GM19455 (cell line): ENCODE measurements around the gene FCF1.

Experiments
- ATAC-seq: cut with Tn5 transposase; IDR thresholded peaks from one replicate; pipeline ENCODE4 v1.9.1; 2021; ENCODE audit not compliant: unreplicated experiment

Gene FCF1

GRCh38 chr14:74762917-74763802, 50.2 kb downstream of the FCF1 start, which contains the start of gene YLPM1:
Gene YLPM1, plus strand, starts transcription at chr14:74763316. Its CDS starts 174 bp downstream, at chr14:74763490.
- peak; percentile 91 for ATAC-seq

- no peak for ATAC-seq
These were observed 51.0 kb downstream of the FCF1 start for GRCh38 chr14:74763803-74764531.

GRCh38 chr14:74765721-74766120, 52.8 kb downstream of the FCF1 start:
- ATAC-seq, result no peak

GRCh38 chr14:74771399-74771798, 58.5 kb downstream of the FCF1 start:
- no peak for ATAC-seq

GRCh38 chr14:74784634-74785033, 71.7 kb downstream of the FCF1 start:
- ATAC-seq, result no peak

GRCh38 chr14:74785056-74785613, 72.2 kb downstream of the FCF1 start:
- ATAC-seq, result no peak

GRCh38 chr14:74786796-74787315, 73.9 kb downstream of the FCF1 start:
- no peak for ATAC-seq
